PC-9 (cell line): ENCODE results near the gene CD300H.

Experiments used
- CTCF ChIP-seq: fragments of 200-600 bp; sonication (generic); conservative IDR thresholded peaks from 2 replicates; pipeline ENCODE4 v1.6.1; 2017; ENCODE audit warnings: mixed run types, antibody characterized with exemption, mild to moderate bottlenecking, moderate library complexity
- EZH2 ChIP-seq: fragments of 200-600 bp; sonication (generic); IDR thresholded peaks from 2 replicates; pipeline ENCODE4 v1.8.0; 2017; ENCODE audit warnings: antibody characterized with exemption, low read depth

DNA sequence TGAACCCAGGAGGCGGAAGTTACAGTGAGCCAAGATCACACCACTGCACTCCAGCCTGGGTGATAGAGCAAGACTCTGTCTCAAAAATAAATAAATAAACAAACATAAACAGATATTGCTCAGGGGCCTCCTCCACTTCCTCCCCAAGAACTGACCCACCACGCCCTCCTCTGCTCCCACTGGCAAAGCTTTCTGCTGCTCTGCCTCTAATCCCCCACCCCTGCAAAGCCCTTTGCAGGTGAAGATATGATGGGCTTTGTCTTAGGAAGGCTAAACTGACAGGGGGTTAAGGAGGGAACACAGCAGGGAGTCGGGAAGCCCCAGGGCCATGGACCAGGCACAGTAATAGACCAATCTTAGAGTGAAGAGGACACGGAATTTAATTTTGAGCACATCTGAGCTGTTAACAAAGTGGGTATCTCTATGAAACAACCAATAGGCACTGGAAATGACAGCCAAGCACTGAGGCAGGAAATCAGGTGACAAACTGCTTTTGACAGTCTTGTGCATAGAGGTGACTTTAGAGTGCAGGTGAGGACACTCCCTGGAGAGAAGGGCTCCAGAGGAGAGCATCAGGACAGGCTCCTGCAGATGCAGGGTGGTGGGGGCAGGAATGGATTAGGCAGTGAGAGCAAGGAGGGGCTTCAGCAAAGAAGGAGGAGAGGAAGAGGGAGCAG lies 31.2 kb upstream of the CD300H start:
- TF ChIP-seq CTCF = no peak
- no peak for TF ChIP-seq EZH2
